DMS153 treated with DMSO at 0.1 percent for 48 hours (cell line): ENCODE measurements around the gene SEMA4C.
A peak's percentile ranks its signal among the peaks of the same experiment; 100 is the strongest.

ENCODE experiments used
- DNase-seq: peaks from one replicate; lab custom pipeline; 2025; ENCODE audit not compliant: unreplicated experiment; lab: John Stamatoyannopoulos, UW

SEMA4C gene

DNA sequence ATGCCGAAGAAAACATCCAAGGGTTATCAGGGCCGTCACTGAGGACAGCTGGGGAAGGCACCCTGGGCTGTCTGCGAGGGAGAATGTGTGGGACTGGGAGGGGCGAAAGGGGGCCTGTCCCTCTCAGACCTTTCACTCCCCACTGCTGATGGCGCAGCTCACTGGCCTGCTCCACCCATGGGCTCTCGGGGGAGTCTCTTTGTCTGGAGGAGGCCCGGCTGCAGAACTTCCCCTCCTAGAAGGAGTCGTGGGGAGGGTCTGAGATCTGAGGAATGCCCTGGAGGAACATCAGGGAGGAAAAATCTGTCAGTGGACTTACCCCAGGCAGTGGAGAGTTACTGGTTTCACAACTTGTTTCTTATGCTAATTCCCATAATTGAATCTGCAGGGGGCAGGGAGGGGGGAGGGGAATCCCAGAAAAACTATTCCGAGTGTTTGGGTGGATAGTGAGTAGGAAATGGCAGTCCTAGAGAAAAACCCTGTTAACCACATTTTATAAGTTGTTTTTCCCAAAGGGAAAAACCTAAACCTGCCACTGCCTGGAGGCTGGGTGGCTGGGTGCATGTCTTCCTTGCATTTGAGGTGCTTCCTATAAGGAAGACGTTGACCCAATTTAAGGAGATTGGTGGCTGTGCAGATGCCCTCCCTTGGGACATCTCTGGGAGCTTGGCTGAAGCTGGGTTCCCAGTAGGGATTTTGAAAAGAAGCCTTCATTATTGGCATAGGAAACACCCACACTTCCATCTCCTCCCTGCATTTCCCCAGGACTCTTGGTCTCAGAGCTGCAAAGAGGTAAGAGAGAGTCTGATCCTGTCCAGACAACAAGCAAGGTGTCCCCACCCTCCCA, 11.7 kb upstream of the SEMA4C start:
- DNase-seq, result no peak

DNA sequence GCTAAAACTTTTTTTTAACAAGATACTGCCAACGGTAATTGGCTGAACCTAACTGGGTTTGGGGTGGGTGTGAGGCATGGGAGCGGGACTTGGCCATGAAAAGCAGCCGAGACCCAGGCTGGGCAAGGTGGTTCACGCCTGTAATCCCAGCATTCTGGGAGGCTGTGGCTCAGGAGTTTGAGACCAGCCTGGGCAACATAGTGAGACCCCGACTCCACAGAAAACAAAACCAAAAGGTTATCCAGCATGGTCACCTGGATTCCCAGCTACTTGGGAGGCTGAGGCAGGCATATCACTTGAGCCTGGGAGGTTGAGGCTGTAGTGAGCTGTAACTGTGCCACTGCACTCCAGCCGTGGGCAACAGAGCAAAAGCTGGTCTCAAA, 11.0 kb upstream of the SEMA4C start:
- DNase-seq, result no peak

- DNase-seq, result no peak
Measured at GRCh38 chr2:96879545-96880040, 9.7 kb upstream of the SEMA4C start.

- no peak for DNase-seq
Measured at GRCh38 chr2:96878796-96879544, 9.1 kb upstream of the SEMA4C start.

GRCh38 chr2:96878171-96878570, 8.3 kb upstream of the SEMA4C start:
- DNase-seq, result no peak

GRCh38 chr2:96877631-96878092, 7.8 kb upstream of the SEMA4C start:
- no peak for DNase-seq

- no peak for DNase-seq
Measured at GRCh38 chr2:96877042-96877451, 7.2 kb upstream of the SEMA4C start.

DNA sequence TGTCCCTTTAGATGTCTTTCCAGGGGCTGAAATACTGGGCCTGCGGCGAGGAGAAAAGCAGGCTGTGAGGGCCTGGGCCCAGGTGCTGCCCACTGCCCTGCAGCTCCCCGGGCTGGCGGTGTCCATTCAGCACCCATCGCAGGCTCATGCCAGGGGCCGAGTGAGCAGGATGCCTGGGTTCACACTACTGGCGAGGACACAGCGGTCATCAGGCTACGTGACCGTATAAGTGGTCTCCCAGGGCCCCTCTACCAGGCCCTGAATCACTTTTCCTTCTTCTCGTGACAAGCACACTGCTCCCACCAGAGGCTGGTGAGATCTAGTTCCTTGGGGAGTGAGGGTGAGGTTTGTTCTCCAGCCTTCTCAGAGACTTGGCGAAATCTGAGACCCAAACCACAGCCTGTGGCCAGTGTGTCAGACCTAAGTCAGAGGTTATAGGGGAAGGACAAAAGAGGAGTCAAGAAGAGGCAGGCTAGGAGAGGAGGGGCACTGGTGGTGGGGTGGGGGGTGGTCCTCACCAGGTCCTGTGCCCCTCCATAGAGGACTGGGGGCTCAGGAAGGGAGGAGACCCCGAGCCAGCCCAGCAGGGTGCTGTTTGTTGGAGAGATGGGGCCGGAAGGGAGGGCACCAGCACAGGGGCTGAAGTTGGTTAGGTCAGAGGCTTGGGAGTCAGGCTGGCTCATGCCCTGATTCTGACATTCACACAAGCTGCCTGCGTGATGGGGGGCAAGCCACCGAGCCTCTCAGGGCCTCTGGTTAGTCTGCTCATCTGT, 6.6 kb upstream of the SEMA4C start:
- no peak for DNase-seq

GRCh38 chr2:96875498-96876268, 5.8 kb upstream of the SEMA4C start:
- no peak for DNase-seq

DNA sequence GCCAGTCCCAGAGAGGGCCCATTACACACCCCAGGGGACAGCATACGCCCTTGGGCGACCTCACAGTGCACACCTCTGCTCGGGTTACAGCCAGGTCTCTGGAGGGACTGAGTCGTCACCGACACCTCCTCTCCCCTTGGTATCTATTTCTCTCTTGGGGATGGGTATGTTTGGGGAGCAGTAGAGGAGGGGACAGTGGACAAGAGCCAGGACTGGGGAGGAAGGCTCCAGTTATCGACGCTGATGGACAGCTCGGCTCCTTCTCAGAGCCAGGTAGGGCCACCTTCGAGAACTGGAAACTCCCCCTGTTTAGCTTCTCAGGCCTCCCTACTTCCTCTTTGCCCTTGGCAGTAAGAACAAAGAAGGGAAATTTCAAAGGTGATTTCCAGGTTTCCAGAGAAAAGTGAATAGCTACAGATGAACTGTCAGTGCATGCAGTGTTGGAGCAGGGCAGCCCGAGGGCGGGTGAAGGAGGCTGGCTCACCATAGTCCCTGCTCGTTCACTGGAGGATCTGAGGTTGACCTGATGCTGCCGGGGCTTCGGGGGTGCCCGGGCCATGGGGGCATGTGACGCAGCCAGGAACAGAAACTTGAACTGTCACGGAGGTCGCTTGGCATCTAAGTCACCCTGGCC, 4.4 kb upstream of the SEMA4C start:
- no peak for DNase-seq

DNA sequence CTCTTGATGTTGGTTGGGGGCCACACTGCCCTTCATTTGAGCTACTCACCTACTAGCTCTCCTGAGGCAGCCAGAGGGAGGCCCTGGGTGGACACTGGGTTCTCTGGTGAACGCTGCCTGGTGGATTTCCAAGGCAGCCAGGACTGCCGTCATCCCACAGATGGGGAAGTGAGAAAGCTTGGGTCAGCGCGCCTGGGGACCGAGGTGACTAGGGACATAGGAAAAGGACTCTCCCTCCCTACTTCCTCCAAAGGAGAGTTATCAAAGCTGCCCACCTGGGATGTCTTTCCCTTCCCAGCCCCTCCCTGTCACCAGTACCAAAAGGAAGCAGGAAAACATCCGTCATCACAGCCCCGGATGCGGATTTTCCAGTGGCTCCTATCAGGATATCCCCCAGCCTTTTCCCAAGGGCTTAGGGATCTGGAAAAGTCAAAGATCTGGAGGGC, 3.8 kb upstream of the SEMA4C start:
- DNase-seq, result no peak

DNA sequence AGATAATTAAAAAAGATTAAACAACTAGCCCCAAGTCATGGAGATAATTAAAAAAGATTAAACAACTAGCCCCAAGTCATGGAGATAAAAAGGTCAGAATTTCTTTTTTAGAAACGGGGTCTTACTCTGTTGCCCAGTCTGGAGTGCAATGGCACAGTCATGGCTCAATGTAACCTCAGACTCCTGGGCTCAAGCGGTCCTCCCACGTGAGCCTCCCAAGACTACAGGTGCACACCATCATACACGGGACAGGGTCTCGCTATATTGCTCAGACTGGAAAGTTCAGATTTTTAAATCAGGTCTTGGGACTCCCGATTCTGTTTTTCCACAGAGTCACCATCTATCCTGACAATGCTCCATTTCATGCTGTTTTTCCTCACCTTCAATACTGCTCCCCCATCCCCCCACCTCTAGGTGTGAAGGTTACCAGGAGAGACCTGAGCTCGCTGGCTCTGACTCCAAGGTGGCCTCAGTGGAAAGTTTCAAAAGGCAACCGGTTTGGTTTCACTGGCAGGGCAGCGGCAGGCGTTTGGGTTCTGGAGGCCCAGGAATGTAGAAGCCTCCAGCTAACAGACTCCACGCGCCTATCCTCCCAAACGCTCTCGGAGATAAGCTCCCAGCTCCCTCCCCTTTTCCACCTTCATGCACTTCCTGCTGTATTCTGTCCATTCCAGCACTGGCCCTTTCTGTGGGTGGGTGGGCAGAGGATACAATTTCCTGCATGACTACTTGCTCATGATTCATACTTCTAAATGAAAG, 2.9 kb upstream of the SEMA4C start:
- no peak for DNase-seq

GRCh38 chr2:96870626-96871255, 861 bp upstream of the SEMA4C start:
- DNase-seq, result peak; percentile 23

DNA sequence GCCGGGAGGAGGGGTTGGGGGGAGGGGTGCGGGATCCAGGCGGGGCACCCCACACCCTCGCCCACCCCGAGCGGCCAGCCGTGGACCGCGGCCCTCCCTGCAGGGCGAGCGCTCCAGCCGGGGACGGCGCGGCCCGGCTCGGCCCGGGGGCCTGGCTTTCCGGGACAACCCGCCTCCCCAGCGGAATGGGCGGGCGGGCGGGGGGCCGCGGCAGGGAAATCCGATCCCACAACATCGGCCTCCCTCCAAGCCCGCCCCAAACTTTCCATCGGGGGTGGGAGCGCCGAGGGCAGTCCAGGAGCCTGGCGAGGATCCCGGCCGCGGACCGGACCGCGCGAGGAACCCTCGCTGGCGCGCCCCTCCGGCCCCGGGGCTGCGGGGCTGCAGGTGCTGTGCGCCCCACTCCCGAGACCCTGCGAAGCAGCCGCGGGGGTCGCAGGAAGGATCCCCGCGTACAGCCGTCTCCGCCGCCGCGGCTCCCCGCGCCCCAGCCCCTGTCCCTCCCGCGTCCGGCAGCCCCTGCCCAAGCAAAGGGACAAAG, 529 bp downstream of the SEMA4C start:
- DNase-seq, result no peak

GRCh38 chr2:96868555-96869280, 1.2 kb downstream of the SEMA4C start:
- DNase-seq, result peak; percentile 52

DNA sequence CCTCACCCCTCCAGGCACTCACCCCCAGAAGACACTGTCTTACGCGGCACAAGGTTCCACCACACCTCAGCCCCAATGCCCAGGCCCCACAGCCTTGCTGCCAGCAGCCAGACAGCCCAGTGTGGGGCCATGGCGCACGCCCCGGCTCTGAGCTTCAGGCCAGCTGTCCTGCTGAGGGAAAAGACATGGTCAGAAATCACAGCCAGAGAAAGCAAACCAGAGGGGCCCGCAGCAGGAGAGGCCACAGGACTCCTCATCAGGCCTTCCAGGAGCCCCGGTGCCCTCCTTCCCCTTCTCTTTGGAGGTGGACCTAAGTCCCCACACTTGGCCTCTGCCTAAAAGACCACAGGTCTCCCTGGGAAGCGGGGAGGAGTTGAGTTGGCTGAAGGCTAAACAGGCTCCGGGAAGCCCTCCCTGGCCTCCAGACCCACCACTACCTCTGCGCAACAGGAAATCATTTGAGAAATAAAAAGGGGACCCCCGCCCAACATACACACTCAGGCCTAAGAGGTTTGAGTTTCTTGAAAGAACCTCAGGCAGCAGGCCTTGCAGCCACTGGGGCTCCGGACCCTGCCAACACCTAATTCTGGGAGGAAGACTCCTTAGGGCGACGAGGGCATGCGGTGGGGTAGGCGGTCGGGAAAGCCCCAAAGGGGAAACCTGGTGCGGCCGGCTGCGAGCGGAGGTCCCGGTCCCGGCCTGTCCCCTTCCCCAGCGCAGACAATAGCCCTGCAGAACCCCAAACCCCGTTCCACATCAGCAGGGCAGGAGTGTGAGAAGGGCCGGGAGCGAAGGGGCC, 1.9 kb downstream of the SEMA4C start:
- DNase-seq, result no peak
